Tibial artery (tissue), 4 donors: ENCODE data around the gene CDH4.

ENCODE experiments used
- DNase-seq, 2 donors: peaks; one replicate each; pipeline ENCODE4 v3.0.0-alpha.2; 2019
- H3K27ac ChIP-seq, 2 donors: fragments of 200-600 bp; sonication (generic) in 1 of 2; 1 replicate in 1 of 2; 2 replicates in 1 of 2; pipeline ENCODE4 v1.5.1; 2018 to 2019; ENCODE audit warnings: mild to moderate bottlenecking in 1 of 2
- H3K27me3 ChIP-seq, 2 donors: fragments of 200-600 bp; sonication (generic) in 1 of 2; one replicate each; pipeline versions ENCODE4 v1.5.1 to v1.6.0; 2016 to 2019
- H3K36me3 ChIP-seq, 3 donors: fragments of 200-600 bp; sonication (generic) in 2 of 3; one replicate each; pipeline ENCODE4 v1.5.1; 2016 to 2019; ENCODE audit warnings: mild to moderate bottlenecking in 2 of 3
- H3K4me1 ChIP-seq, 4 donors: fragments of 200-600 bp; sonication (generic) in 2 of 4; 1 replicate in 3 of 4; 2 replicates in 1 of 4; pipeline ENCODE4 v1.5.1; 2016 to 2019
- H3K4me3 ChIP-seq, 2 donors: fragments of 200-600 bp; sonication (generic) in 1 of 2; 1 replicate in 1 of 2; 2 replicates in 1 of 2; pipeline ENCODE4 v1.5.1; 2018 to 2019; ENCODE audit warnings: mild to moderate bottlenecking in 2 of 2
- H3K9me3 ChIP-seq, 3 donors: fragments of 200-600 bp; sonication (generic) in 1 of 3; one replicate each; pipeline ENCODE4 v1.5.1; 2016 to 2019
- intact Hi-C: fragments of 100-400 bp; cut with DNase I; formaldehyde crosslinking; loops from one replicate; pipeline ENCODE4 v1.15.0; 2023; ENCODE audit warnings: low total_unique reads
- TF ChIP-seq, protein P1 (sequence below), 2 experiments: fragments of 200-600 bp in 1 of 2; fragments of 450-650 bp in 1 of 2; IDR thresholded peaks; one replicate each; pipeline ENCODE4 v1.5.1; 2017 to 2019; ENCODE audit warnings: antibody characterized with exemption in 2 of 2, mild to moderate bottlenecking in 1 of 2, moderate library complexity in 1 of 2

Gene CDH4

DNA sequence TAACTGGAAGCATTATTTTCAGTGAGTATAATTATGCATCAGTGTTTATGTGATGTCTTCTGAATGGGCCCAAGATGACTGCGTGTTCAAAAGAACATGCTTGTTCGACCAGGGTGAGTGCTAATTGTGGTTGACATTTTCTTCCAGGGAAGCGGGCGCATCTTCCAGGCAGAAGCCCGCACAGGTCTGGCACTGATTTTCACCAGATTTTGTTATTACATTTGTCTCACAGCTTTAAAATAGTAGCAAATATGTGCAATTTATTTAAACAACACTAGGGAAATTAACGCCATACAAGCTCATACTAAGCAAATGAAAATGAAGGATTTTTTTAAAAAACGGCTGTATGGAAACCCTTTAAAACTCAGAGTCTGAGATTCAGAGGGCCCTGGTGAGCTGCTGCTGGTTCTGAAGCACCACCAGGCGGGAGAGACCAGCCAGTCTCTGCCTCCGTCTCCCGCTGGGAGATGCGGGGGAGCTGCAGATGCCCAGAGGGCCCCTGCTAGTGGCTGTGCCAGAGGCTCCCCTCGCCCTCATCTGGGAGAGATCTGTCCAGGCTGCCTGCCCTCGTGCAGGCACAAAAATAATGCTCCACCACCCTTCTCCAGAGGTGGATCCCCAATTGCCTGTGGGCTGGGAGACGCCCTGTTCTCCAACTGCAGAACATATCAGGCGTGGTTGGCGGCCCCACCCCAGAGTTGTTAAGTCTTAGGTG lies 516.7 kb downstream of the CDH4 start:
- TF ChIP-seq, protein P1, sequence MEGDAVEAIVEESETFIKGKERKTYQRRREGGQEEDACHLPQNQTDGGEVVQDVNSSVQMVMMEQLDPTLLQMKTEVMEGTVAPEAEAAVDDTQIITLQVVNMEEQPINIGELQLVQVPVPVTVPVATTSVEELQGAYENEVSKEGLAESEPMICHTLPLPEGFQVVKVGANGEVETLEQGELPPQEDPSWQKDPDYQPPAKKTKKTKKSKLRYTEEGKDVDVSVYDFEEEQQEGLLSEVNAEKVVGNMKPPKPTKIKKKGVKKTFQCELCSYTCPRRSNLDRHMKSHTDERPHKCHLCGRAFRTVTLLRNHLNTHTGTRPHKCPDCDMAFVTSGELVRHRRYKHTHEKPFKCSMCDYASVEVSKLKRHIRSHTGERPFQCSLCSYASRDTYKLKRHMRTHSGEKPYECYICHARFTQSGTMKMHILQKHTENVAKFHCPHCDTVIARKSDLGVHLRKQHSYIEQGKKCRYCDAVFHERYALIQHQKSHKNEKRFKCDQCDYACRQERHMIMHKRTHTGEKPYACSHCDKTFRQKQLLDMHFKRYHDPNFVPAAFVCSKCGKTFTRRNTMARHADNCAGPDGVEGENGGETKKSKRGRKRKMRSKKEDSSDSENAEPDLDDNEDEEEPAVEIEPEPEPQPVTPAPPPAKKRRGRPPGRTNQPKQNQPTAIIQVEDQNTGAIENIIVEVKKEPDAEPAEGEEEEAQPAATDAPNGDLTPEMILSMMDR (IDR thresholded peaks at IDR 0.05) = no peak
- peak in 1 of 2 donors; percentile 52 for DNase-seq
- Histone ChIP-seq H3K27ac (no peak overlapping the region), H3K9me3 (no peaks in the 10 kb centered on the region), H3K36me3 (no peaks in the 10 kb centered on the region), H3K4me3 (no peak overlapping the region), H3K27me3 (peaks cover 0 to 36% of the 10 kb centered on the region in 2 donors), H3K4me1 (no peaks in the 10 kb centered on the region)
- intact Hi-C loops = no loop called here

DNA sequence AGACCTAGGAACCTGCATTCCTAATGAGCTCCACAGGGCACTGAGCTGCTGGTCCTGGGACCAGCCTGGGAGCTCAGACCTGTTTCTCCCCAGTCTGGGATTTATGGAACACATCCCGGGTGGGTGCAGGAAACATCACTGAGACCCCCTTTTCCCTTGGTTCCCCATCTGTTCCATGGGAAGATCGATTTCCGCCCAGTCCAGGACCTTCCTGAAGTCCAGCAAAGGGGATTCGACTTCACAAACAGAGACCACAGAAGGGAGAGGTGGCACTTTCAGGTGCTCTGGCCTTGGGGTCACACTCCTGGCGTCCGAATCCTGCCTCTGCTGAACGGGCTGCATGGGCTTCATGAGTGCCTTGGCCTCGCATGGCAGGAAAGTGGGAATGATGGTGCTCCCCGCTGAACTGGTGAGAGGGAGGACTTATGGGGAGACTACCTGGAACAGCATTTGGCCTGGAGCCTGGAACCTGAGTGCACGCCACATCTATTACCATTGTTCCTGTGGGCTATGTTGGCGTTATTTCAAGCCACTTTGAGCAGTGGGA lies 517.3 kb downstream of the CDH4 start:
- Histone ChIP-seq H3K36me3 (no peaks in the 10 kb centered on the region), H3K27me3 (peaks cover 0 to 29% of the 10 kb centered on the region in 2 donors), H3K4me1 (no peaks in the 10 kb centered on the region), H3K27ac (no peak overlapping the region), H3K4me3 (no peak overlapping the region), H3K9me3 (no peaks in the 10 kb centered on the region)
- intact Hi-C loops = no loop called here
- DNase-seq = peak in 1 of 2 donors; percentile 6
- TF ChIP-seq, protein P1 (IDR thresholded peaks at IDR 0.05) = no peak

DNA sequence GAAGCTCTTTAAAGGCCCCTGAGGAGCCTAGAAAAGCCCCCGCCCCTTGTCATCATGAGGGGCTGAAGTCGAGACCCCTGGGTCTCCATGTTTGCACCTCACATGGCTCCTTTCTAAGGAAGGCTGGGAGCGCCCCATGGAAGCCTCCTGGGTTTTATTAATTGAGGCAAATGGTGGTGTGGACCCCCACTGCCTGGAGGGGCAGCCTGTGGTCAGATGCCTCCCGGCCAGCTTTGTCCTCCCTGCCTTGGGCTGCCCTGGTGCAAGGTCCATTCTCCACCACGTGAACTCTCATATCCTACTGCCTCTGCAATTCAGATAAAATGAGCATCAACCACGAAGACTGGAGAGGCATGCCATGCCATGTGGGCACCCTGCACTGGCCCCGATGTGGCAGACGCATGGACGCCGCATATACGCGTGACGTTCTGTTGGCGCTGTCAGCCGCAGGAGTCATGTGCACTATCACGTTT lies 518.1 kb downstream of the CDH4 start:
- H3K36me3 ChIP-seq = no peaks in the 10 kb centered on the region
- H3K27ac ChIP-seq = no peak overlapping the region
- no peaks in the 10 kb centered on the region for H3K4me1 ChIP-seq
- H3K27me3 ChIP-seq = peaks cover 0 to 22% of the 10 kb centered on the region in 2 donors
- H3K4me3 ChIP-seq = no peak overlapping the region
- no peaks in the 10 kb centered on the region for H3K9me3 ChIP-seq
- TF ChIP-seq, protein P1 (IDR thresholded peaks at IDR 0.05) = no peak
- DNase-seq = peak in 1 of 2 donors; percentile 48
- intact Hi-C loops = no loop called here

DNA sequence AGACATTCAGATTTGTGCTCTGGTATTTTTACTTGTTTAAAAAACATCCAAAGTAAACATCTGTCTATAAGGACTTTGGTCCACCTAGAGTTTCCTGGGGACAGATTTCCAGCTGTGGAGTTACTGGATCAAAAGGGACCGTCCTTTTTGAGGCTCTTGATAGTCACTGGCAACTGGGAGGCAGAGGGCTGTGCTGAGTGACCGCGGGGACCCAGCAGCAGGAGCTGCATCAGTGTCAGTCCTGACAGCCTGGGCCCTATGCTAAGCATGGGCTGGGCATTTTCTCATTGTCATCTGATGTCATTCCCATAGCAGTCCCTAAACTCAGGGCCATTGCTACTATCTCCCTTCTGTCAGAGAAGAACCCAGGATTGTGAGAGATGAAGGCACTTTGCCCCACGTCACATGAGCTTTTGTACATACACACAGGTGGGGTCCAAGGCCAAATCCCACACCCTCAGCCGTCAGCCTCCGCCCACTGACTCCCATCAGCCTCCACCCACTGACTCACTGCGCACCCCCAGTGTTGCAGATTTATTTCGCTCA lies 519.8 kb downstream of the CDH4 start:
- no peaks in the 10 kb centered on the region for H3K9me3 ChIP-seq
- H3K4me1 ChIP-seq = no peaks in the 10 kb centered on the region
- TF ChIP-seq, protein P1 (IDR thresholded peaks at IDR 0.05) = no peak
- H3K27me3 ChIP-seq = peaks cover 0 to 10% of the 10 kb centered on the region in 2 donors
- H3K27ac ChIP-seq = no peak overlapping the region
- intact Hi-C loops = no loop called here
- no peaks in the 10 kb centered on the region for H3K36me3 ChIP-seq
- H3K4me3 ChIP-seq = no peak overlapping the region
- DNase-seq = peak; percentile 13 to 39

DNA sequence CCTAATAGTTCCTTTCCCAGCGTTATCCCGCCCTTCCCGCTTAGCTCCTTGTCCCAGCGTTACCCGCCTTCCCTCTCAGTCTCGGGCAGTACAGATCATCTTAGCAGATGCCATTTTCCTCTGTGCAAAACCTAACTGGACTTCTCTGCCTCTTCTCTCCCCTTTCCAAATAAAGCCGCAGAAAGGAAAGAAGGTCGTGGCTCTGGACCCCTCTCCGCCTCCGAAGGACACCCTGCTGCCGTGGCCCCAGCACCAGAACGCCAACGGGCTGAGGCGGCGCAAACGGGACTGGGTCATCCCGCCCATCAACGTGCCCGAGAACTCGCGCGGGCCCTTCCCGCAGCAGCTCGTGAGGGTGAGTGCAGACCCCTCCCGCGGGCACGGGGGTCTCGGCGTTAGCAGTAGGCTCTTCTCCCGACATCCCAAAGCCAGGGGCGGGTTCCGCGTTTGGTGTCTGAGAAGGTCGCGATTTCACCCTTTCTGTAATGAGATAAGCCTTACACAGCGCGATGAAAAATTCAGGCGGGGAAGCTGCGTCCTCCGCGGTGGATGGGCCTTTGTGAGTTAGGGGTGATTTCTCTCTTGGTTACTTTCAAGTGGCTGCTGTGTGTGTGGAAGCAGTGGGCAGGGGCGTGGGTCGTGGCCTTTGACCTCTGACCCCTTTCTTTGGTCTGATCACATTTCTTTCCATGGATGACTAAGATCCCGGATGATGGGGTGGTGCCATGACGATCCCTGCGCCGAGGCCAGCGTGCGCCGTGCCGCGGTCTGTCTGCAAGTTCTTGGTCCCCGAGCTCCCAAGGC lies 521.0 kb downstream of the CDH4 start:
- H3K4me3 ChIP-seq = no peak overlapping the region
- peaks cover 0 to 3% of the 10 kb centered on the region in 2 donors for H3K27me3 ChIP-seq
- H3K27ac ChIP-seq = no peak overlapping the region
- DNase-seq = no peak
- no peaks in the 10 kb centered on the region for H3K4me1 ChIP-seq
- intact Hi-C loops = no loop called here
- TF ChIP-seq, protein P1 (IDR thresholded peaks at IDR 0.05) = no peak
- H3K36me3 ChIP-seq = no peaks in the 10 kb centered on the region
- no peaks in the 10 kb centered on the region for H3K9me3 ChIP-seq
